HepG2 (cell line): ENCODE results near the gene C6orf62. TPM values are rescaled to one million over a fixed set of nuclear protein-coding genes. Genes with fewer than 3 reads are reported as not detected.

Experiments
- CHCHD3 ChIP-seq: sonication (generic); formaldehyde crosslinking; IDR thresholded peaks from 2 replicates; pipeline ENCODE4 v1.8.0; 2022; ENCODE audit warnings: mild to moderate bottlenecking, missing genetic modification reagents, moderate library complexity
- MEIS1 ChIP-seq: sonication (generic); formaldehyde crosslinking; IDR thresholded peaks from 2 replicates; pipeline ENCODE4 v1.9.0; 2021; ENCODE audit warnings: mild to moderate bottlenecking, missing genetic modification reagents, moderate library complexity, borderline replicate concordance
- MZF1 ChIP-seq: sonication (generic); formaldehyde crosslinking; IDR thresholded peaks from 2 replicates; pipeline ENCODE4 v1.8.1; 2023; ENCODE audit warnings: mild to moderate bottlenecking, missing genetic modification reagents, borderline replicate concordance
- SUZ12 ChIP-seq: fragments of 150-350 bp; IDR thresholded peaks from 2 replicates; pipeline ENCODE4 v1.6.1; 2014; ENCODE audit warnings: low read depth, low read length
- U2AF2 ChIP-seq: fragments of 200-400 bp; formaldehyde crosslinking; IDR thresholded peaks from 2 replicates; pipeline ENCODE4 v1.6.1; 2017; ENCODE audit warnings: low read depth, mild to moderate bottlenecking, low read length
- ZFX ChIP-seq: sonication (generic); formaldehyde crosslinking; IDR thresholded peaks from 2 replicates; pipeline ENCODE4 v1.4.0; 2020; ENCODE audit warnings: mild to moderate bottlenecking, low read depth, missing genetic modification reagents, moderate library complexity
- ZNF281 ChIP-seq: sonication (generic); formaldehyde crosslinking; IDR thresholded peaks from 2 replicates; pipeline ENCODE4 v1.4.0; 2020; ENCODE audit warnings: missing genetic modification reagents, borderline replicate concordance
- ZNF432 ChIP-seq: sonication (generic); formaldehyde crosslinking; IDR thresholded peaks from 2 replicates; pipeline ENCODE4 v1.5.0; 2020; ENCODE audit warnings: missing genetic modification reagents, mild to moderate bottlenecking, borderline replicate concordance
- ZNF441 ChIP-seq: sonication (generic); formaldehyde crosslinking; IDR thresholded peaks from 2 replicates; pipeline ENCODE4 v1.7.0; 2021; ENCODE audit warnings: missing genetic modification reagents, borderline replicate concordance
- ZNF619 ChIP-seq: sonication (generic); formaldehyde crosslinking; IDR thresholded peaks from 2 replicates; pipeline ENCODE4 v1.4.0; 2020; ENCODE audit warnings: mild to moderate bottlenecking, missing genetic modification reagents
- ZNF629 ChIP-seq: sonication (generic); formaldehyde crosslinking; conservative IDR thresholded peaks from 2 replicates; pipeline ENCODE4 v1.5.0; 2020; ENCODE audit warnings: missing genetic modification reagents
- ZNF672 ChIP-seq: sonication (generic); formaldehyde crosslinking; IDR thresholded peaks from 2 replicates; pipeline ENCODE4 v1.8.1; 2022; ENCODE audit warnings: missing genetic modification reagents
- ZSCAN5A ChIP-seq: sonication (generic); formaldehyde crosslinking; IDR thresholded peaks from 2 replicates; pipeline ENCODE4 v1.8.0; 2022; ENCODE audit warnings: mild to moderate bottlenecking, missing genetic modification reagents, borderline replicate concordance
- polyA plus RNA-seq, 8 experiments: library from polyadenylated mRNA; depleted of rRNA in 3 of 8; stranded (reverse) in 7 of 8; unstranded in 1 of 8; fragments of >200 nt; fragmentation: Illumina TruSeq in 4 of 8; extraction: Trizol in 4 of 8; gene quantifications; 2 replicates each; pipeline versions ENCODE4 v1.2.1 to v1.2.3, GENCODE V29; 2011 to 2016; ENCODE audit warnings: low read depth in 4 of 8, missing spikeins in 1 of 8, mixed read lengths in 1 of 8; ENCODE audit not compliant: insufficient read depth in 1 of 8
- total RNA-seq, 5 experiments: library from RNA; depleted of rRNA; stranded (reverse); fragments of >200 nt; fragmentation: Illumina TruSeq; extraction: Trizol; gene quantifications; 2 replicates each; pipeline ENCODE4 v1.2.3, GENCODE V29; 2016; ENCODE audit warnings: low read depth in 1 of 5
- TF ChIP-seq, protein P1 (sequence below): sonication (generic); formaldehyde crosslinking; IDR thresholded peaks from 2 replicates; pipeline ENCODE4 v1.9.0; 2021; ENCODE audit warnings: missing genetic modification reagents, mild to moderate bottlenecking, borderline replicate concordance
- TF ChIP-seq, protein P2 (sequence below): conservative IDR thresholded peaks from 2 replicates; pipeline ENCODE4 v1.6.1; 2018; ENCODE audit warnings: missing genetic modification reagents
- TF ChIP-seq, protein P3 (sequence below): sonication (generic); formaldehyde crosslinking; IDR thresholded peaks from 2 replicates; pipeline ENCODE4 v1.4.0; 2020; ENCODE audit warnings: missing genetic modification reagents
- TF ChIP-seq, protein P4 (sequence below): sonication (generic); formaldehyde crosslinking; IDR thresholded peaks from 2 replicates; pipeline ENCODE4 v1.4.0; 2020; ENCODE audit warnings: missing genetic modification reagents, mild to moderate bottlenecking, borderline replicate concordance

C6orf62 gene
- total and polyA plus RNA-seq, 2 of the 13 experiments (the other 11 are each of a cell fraction or from before 2014, with no cell fraction given), result 54.8 to 90.4 TPM

GRCh38 chr6:24720131-24720603, 1.2 kb upstream of the C6orf62 start (continued):
- TF ChIP-seq ZFX (CRISPR knock-in tag) (peak; percentile 61), ZNF281 (CRISPR knock-in tag) (no peak), ZSCAN5A (CRISPR knock-in tag) (no peak), MEIS1 (peak; percentile 65; the same call in 1 of the 2 replicates), CHCHD3 (CRISPR knock-in tag) (peak; percentile 47; the same call in 1 of the 2 replicates), ZNF619 (CRISPR knock-in tag) (no peak), U2AF2 (no peak; the same call in 1 of the 2 replicates), SUZ12 (no peak), ZNF432 (CRISPR knock-in tag) (no peak), ZNF441 (no peak), ZNF672 (CRISPR knock-in tag) (no peak), MZF1 (CRISPR knock-in tag) (no peak), ZNF629 (CRISPR knock-in tag) (no peak)
- TF ChIP-seq, protein P1, sequence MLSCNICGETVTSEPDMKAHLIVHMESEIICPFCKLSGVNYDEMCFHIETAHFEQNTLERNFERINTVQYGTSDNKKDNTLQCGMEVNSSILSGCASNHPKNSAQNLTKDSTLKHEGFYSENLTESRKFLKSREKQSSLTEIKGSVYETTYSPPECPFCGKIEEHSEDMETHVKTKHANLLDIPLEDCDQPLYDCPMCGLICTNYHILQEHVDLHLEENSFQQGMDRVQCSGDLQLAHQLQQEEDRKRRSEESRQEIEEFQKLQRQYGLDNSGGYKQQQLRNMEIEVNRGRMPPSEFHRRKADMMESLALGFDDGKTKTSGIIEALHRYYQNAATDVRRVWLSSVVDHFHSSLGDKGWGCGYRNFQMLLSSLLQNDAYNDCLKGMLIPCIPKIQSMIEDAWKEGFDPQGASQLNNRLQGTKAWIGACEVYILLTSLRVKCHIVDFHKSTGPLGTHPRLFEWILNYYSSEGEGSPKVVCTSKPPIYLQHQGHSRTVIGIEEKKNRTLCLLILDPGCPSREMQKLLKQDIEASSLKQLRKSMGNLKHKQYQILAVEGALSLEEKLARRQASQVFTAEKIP (CRISPR knock-in tag), result no peak
- TF ChIP-seq, protein P2, sequence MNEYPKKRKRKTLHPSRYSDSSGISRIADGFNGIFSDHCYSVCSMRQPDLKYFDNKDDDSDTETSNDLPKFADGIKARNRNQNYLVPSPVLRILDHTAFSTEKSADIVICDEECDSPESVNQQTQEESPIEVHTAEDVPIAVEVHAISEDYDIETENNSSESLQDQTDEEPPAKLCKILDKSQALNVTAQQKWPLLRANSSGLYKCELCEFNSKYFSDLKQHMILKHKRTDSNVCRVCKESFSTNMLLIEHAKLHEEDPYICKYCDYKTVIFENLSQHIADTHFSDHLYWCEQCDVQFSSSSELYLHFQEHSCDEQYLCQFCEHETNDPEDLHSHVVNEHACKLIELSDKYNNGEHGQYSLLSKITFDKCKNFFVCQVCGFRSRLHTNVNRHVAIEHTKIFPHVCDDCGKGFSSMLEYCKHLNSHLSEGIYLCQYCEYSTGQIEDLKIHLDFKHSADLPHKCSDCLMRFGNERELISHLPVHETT (CRISPR knock-in tag), result no peak
- TF ChIP-seq, protein P3, sequence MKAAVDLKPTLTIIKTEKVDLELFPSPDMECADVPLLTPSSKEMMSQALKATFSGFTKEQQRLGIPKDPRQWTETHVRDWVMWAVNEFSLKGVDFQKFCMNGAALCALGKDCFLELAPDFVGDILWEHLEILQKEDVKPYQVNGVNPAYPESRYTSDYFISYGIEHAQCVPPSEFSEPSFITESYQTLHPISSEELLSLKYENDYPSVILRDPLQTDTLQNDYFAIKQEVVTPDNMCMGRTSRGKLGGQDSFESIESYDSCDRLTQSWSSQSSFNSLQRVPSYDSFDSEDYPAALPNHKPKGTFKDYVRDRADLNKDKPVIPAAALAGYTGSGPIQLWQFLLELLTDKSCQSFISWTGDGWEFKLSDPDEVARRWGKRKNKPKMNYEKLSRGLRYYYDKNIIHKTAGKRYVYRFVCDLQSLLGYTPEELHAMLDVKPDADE (CRISPR knock-in tag), result peak; percentile 26; the same call in 1 of the 2 replicates
- TF ChIP-seq, protein P4, sequence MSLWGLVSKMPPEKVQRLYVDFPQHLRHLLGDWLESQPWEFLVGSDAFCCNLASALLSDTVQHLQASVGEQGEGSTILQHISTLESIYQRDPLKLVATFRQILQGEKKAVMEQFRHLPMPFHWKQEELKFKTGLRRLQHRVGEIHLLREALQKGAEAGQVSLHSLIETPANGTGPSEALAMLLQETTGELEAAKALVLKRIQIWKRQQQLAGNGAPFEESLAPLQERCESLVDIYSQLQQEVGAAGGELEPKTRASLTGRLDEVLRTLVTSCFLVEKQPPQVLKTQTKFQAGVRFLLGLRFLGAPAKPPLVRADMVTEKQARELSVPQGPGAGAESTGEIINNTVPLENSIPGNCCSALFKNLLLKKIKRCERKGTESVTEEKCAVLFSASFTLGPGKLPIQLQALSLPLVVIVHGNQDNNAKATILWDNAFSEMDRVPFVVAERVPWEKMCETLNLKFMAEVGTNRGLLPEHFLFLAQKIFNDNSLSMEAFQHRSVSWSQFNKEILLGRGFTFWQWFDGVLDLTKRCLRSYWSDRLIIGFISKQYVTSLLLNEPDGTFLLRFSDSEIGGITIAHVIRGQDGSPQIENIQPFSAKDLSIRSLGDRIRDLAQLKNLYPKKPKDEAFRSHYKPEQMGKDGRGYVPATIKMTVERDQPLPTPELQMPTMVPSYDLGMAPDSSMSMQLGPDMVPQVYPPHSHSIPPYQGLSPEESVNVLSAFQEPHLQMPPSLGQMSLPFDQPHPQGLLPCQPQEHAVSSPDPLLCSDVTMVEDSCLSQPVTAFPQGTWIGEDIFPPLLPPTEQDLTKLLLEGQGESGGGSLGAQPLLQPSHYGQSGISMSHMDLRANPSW, result no peak
